PC-9 (cell line): ENCODE data around the gene REG4.

ENCODE experiments used
- EZH2 ChIP-seq: fragments of 200-600 bp; sonication (generic); IDR thresholded peaks from 2 replicates; pipeline ENCODE4 v1.8.0; 2017; ENCODE audit warnings: antibody characterized with exemption, low read depth
- TF ChIP-seq, protein P1 (sequence below): fragments of 200-600 bp; sonication (generic); conservative IDR thresholded peaks from 2 replicates; pipeline ENCODE4 v1.6.1; 2017; ENCODE audit warnings: mixed run types, antibody characterized with exemption, mild to moderate bottlenecking, moderate library complexity

DNA sequence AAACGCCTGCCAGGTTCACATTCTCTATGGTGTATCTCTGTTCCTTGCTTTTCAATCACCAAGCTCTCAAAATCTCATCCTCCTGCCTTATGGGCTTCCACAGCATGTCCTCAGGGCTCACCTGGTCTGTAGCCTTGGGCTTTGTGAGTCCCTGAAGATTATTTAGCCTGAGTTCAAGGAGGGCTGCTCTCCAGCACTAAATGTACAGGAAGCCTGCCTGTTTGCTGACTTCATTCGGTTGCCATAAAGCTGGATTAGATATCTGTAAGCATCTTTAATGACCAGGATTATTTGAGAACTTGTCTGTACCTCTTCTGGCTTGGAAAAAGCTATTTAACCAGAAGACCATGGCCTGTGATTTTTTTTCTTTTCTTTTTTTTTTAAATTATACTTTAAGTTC lies 6.9 kb upstream of the REG4 start:
- TF ChIP-seq, protein P1, sequence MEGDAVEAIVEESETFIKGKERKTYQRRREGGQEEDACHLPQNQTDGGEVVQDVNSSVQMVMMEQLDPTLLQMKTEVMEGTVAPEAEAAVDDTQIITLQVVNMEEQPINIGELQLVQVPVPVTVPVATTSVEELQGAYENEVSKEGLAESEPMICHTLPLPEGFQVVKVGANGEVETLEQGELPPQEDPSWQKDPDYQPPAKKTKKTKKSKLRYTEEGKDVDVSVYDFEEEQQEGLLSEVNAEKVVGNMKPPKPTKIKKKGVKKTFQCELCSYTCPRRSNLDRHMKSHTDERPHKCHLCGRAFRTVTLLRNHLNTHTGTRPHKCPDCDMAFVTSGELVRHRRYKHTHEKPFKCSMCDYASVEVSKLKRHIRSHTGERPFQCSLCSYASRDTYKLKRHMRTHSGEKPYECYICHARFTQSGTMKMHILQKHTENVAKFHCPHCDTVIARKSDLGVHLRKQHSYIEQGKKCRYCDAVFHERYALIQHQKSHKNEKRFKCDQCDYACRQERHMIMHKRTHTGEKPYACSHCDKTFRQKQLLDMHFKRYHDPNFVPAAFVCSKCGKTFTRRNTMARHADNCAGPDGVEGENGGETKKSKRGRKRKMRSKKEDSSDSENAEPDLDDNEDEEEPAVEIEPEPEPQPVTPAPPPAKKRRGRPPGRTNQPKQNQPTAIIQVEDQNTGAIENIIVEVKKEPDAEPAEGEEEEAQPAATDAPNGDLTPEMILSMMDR: no peak
- TF ChIP-seq EZH2: no peak
